Activated CD4-positive, alpha-beta T cell treated with anti-CD3 and anti-CD28 coated beads, Interleukin-2, amount 10 ng/mL, durations not matched to agents 7 days and 5 days (primary cell): Measurements from ENCODE around the gene IGFBP5. TPM values are rescaled to one million over a fixed set of nuclear protein-coding genes. Genes with fewer than 3 reads are reported as not detected.

ENCODE experiments used
- CTCF ChIA-PET: fragments of 350-600 bp; sonication (Branson Sonifier 250); formaldehyde crosslinking; loops from one replicate; lab custom pipeline; 2021; ENCODE audit warnings: antibody characterized with exemption; lab: Charles Lee
- POLR2A ChIA-PET: fragments of 350-600 bp; sonication (Branson Sonifier 250); formaldehyde crosslinking; loops from one replicate; lab custom pipeline; 2021; ENCODE audit warnings: antibody characterized with exemption; lab: Charles Lee
- DNase-seq: peaks from one replicate; pipeline ENCODE4 v3.0.0-alpha.2; 2020
- H3K27ac Mint-ChIP-seq: one replicate; pipeline ENCODE4 v1.8.0; 2021; ENCODE audit warnings: mild to moderate bottlenecking, moderate library complexity, mixed read lengths
- H3K27me3 Mint-ChIP-seq: one replicate; pipeline ENCODE4 v1.8.0; 2021; ENCODE audit warnings: mixed read lengths
- H3K36me3 Mint-ChIP-seq: one replicate; pipeline ENCODE4 v1.8.0; 2021; ENCODE audit warnings: low read depth, mixed read lengths
- H3K4me1 Mint-ChIP-seq: one replicate; pipeline ENCODE4 v1.8.0; 2021; ENCODE audit warnings: mixed read lengths
- H3K4me3 Mint-ChIP-seq: one replicate; pipeline ENCODE4 v1.8.0; 2021; ENCODE audit warnings: mild to moderate bottlenecking, moderate library complexity, mixed read lengths
- H3K9me3 Mint-ChIP-seq: one replicate; pipeline ENCODE4 v1.8.0; 2021; ENCODE audit warnings: mixed read lengths
- total RNA-seq, 2 experiments: library from RNA; stranded (reverse); gene quantifications; one replicate each; pipeline ENCODE4 v1.2.3, GENCODE V29; 2021

Gene IGFBP5
- total RNA-seq, 2 experiments from 2014 or later = not detected

DNA sequence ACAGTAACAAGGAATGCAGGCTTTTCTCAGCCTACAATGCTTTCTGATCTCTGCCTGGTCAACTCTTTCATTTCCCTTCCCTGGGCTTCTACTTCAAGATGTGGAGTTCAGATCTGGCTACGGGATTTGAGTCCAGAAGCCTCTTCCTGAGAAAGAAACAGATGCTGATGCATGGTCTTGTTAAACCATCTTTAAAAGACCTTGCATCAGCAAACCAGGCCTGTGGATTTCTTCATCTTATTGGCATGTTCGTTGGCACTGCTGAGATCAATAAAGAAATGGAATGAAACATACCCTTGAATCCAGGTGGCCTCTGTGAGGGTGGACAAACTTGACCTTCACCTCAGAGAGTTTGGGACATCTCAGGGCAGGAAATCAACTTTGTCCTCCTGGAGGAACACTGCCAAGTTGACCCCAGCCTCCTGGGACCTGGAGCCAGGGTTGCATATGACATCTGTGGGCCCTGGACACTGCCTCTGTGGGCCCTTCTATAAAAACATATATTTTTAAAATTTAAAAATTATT lies 40.8 kb downstream of the IGFBP5 start:
- Mint-ChIP-seq H3K27me3 (peaks cover 4% of the 10 kb centered on the region), H3K27ac (no peak overlapping the region), H3K4me3 (no peak overlapping the region), H3K36me3 (no peaks in the 10 kb centered on the region), H3K9me3 (no peaks in the 10 kb centered on the region), H3K4me1 (peaks cover 6% of the 10 kb centered on the region)
- DNase-seq = no peak
- ChIA-PET CTCF (interaction anchor here (1.7 kb wide), 1 partner anchor 9 kb away, joined by 4 read pairs; no protein-coding TSS in a partner anchor), POLR2A (no interaction called here)

DNA sequence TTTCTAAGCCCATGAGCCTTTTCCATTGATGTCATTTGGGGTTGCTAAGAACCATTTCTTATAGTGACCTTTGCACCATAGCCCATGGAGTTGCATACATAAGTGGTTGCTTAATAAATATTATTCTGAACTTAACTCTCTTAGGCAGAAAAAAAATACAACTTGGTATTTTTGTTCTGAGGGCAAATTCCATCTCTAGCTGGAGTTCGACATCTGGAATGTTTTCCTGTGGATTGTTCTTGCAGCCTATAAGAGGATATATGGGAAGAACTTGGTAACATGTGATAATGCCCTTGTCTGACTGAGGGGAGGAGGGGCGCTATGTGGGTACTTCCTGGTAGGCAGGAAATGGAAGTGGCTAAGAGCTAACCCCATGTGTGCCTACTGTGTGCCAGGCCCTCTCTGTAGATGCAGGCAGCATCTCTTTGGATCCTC lies 41.4 kb downstream of the IGFBP5 start:
- Mint-ChIP-seq H3K27me3 (peaks cover 4% of the 10 kb centered on the region), H3K4me3 (no peak overlapping the region), H3K36me3 (no peaks in the 10 kb centered on the region), H3K9me3 (no peaks in the 10 kb centered on the region), H3K4me1 (peaks cover 6% of the 10 kb centered on the region), H3K27ac (no peak overlapping the region)
- CTCF ChIA-PET = interaction anchor here (1.7 kb wide), 1 partner anchor 9 kb away, joined by 4 read pairs; no protein-coding TSS in a partner anchor
- POLR2A ChIA-PET = no interaction called here
- no peak for DNase-seq

DNA sequence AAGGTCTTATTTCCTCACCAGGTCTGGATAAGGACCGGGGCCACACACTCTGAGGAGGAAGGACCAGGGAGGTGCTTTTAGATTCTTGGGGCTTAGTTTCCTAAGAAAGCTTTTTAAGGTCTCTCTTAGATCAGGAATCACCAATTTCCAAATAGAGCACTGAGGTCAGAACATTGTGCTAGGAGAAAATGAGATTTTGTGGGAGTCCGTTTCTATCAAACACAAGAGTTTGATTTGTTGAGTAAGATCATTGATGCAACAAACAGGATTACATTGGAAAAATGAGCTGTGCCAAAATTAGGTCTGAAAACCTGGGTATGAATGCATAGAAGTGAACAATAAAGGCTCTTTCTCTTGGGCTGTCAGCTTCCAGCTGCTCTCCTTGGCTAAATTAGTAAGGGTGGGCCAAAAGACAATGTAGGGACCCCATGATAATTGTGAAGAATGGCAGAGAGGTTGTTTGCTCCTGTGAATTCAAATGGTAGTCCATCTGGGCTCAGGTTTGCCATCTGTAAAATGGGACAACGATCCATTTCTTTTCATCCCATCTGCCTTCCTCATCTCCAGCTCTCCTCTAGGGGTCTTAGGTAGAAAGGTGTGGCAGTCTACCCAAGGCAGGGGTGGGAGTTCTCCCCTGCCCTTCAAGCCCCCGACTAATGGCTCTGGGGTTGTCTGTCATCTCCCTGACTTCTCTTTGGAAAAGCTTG lies 42.1 kb downstream of the IGFBP5 start:
- Mint-ChIP-seq H3K4me1 (peaks cover 6% of the 10 kb centered on the region), H3K9me3 (no peaks in the 10 kb centered on the region), H3K36me3 (no peaks in the 10 kb centered on the region), H3K27ac (no peak overlapping the region), H3K27me3 (peaks cover 4% of the 10 kb centered on the region), H3K4me3 (no peak overlapping the region)
- ChIA-PET CTCF (interaction anchor here (1.7 kb wide), 1 partner anchor 10 kb away, joined by 4 read pairs; no protein-coding TSS in a partner anchor), POLR2A (no interaction called here)
- no peak for DNase-seq

DNA sequence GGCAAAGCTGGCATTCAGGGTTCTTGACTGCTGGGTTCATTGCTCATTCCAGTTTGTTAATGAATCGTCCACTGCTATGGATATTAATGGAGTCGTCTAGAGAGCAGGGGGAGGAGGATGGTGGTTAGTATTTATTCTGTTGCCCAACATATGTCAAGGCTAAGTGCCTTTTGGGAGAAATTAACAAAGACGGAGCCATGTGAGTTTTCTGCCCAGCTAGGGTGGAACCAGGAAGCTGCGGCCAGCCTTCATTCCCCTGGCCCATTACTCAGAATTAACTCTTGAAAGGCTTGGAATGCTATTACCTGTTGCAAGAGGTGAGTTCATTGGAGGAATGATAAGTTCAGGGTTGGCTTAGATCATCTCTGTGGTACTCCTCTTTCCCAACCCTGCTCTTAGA lies 42.8 kb downstream of the IGFBP5 start:
- ChIA-PET POLR2A (interaction anchor here (0.6 kb wide), 1 partner anchor 154 kb away, joined by 3 read pairs; the partner anchor contains the start of gene RPL37A), CTCF (no interaction called here)
- no peaks in the 10 kb centered on the region for H3K36me3 Mint-ChIP-seq
- peaks cover 6% of the 10 kb centered on the region for H3K4me1 Mint-ChIP-seq
- H3K27ac Mint-ChIP-seq = no peak overlapping the region
- H3K4me3 Mint-ChIP-seq = no peak overlapping the region
- H3K9me3 Mint-ChIP-seq = no peaks in the 10 kb centered on the region
- peaks cover 4% of the 10 kb centered on the region for H3K27me3 Mint-ChIP-seq
- no peak for DNase-seq

DNA sequence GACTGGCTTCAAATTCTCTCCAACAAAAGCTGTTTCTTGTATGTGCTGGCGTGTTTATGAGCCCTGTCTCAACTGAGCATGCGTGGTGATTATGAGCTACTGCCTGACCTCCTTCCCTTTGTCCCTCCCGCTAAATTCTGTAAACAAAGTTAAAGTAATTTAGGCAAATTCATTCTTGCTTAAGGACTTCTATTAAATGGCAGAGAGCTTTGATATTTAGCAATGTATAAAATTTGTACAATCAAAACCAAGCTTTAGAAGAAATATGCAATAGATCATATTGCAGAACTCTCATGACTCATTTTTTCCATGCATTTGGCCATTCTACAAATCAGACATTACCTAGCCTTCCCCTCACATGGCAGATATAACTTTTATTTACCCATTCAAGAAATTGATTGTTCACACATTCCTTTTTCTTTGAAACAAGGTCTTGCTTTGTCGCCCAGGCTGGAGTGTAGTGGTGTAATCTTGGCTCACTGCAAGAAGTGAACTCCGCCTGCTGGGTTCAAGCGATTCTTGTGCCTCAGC lies 43.9 kb downstream of the IGFBP5 start:
- peaks cover under 1% of the 10 kb centered on the region for H3K9me3 Mint-ChIP-seq
- no peaks in the 10 kb centered on the region for H3K36me3 Mint-ChIP-seq
- H3K27ac Mint-ChIP-seq = no peak overlapping the region
- H3K4me3 Mint-ChIP-seq = no peak overlapping the region
- ChIA-PET CTCF (interaction anchor here (1.4 kb wide), 1 partner anchor 134 kb away, joined by 4 read pairs; no protein-coding TSS in a partner anchor), POLR2A (no interaction called here)
- peaks cover 4% of the 10 kb centered on the region for H3K27me3 Mint-ChIP-seq
- peaks cover 6% of the 10 kb centered on the region for H3K4me1 Mint-ChIP-seq
- DNase-seq = no peak

DNA sequence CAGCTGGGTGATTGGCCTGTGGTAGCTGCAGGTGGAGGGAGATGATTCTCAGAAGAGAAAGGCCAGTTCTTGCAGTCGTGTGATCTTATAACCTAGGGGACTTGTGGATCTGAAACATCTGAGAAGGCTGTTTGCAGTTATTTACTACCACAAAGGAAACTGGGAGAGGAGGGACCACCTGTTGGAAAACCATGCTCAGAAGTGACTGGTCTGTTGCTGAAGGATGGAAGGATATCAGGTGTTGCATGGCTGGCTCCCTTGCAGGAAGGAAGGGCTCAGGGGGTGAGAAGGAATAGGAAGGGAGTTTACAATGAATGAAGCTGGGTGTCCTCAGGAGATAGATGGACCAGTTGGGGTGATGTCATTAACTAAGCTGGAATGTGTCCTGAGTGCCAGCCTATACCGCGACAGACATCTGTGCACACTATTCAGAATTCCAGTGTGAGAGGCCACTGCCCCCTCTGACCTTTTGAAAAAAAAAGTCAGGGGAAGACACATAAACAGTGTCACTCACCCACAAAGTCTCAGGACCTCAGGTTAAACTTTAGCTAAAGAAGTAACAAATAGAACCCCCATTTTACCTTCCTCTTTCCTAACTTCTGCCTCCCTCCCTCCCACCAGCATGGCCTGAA lies 44.6 kb downstream of the IGFBP5 start:
- POLR2A ChIA-PET = no interaction called here
- no peak overlapping the region for H3K4me3 Mint-ChIP-seq
- H3K9me3 Mint-ChIP-seq = peaks cover 6% of the 10 kb centered on the region
- H3K27ac Mint-ChIP-seq = no peak overlapping the region
- H3K27me3 Mint-ChIP-seq = peaks cover 6% of the 10 kb centered on the region
- H3K4me1 Mint-ChIP-seq = peaks cover 6% of the 10 kb centered on the region
- CTCF ChIA-PET = interaction anchor here (1.4 kb wide), 1 partner anchor 133 kb away, joined by 4 read pairs; no protein-coding TSS in a partner anchor
- DNase-seq = no peak
- no peaks in the 10 kb centered on the region for H3K36me3 Mint-ChIP-seq

DNA sequence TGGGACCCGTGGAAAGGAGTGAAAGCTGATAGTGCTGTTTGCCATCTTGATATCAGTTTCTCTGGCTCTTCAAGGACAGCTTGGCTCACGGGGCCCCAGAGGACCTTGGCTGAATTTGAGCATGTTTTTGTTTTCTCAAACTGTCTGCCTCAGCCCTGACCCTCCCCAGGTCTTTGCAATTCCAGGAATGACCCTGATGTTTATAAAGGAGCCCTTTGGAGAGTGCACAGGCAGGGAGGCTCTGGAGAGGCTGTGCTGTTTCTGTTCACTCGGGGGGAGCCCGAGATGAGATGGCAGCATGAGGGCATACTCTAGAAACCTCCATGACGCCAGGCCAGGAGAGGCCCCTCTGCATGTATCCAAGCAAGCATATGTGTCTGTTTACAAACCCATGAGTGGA lies 45.8 kb downstream of the IGFBP5 start:
- peaks cover 6% of the 10 kb centered on the region for H3K27me3 Mint-ChIP-seq
- no peak for DNase-seq
- no peak overlapping the region for H3K27ac Mint-ChIP-seq
- ChIA-PET CTCF (no interaction called here), POLR2A (no interaction called here)
- H3K9me3 Mint-ChIP-seq = peaks cover 6% of the 10 kb centered on the region
- no peak overlapping the region for H3K4me3 Mint-ChIP-seq
- no peaks in the 10 kb centered on the region for H3K36me3 Mint-ChIP-seq
- peaks cover 8% of the 10 kb centered on the region for H3K4me1 Mint-ChIP-seq

DNA sequence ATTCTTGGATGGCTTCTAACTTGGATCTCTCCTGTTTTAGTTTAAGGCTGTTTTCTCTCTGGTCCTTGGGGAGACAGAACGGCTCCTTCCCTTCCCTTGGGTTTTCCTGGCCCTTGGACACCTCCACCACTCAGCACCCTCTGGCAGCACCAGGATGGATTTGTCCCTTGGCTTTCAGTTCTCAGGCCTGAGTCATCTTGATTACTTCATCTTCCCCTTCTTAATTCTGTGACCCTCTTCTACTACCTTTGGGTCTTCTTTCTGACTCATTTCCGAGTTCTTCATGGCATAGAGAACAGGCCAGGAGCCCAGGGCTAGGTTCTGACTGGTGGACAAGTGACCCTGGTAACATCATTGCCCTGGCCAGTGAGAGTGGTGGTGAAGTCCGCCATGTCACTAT lies 47.2 kb downstream of the IGFBP5 start:
- H3K4me3 Mint-ChIP-seq = no peak overlapping the region
- H3K27ac Mint-ChIP-seq = no peak overlapping the region
- H3K27me3 Mint-ChIP-seq = peaks cover 6% of the 10 kb centered on the region
- peaks cover 6% of the 10 kb centered on the region for H3K9me3 Mint-ChIP-seq
- H3K4me1 Mint-ChIP-seq = peaks cover 7% of the 10 kb centered on the region
- no peak for DNase-seq
- CTCF ChIA-PET = interaction anchor here (1.5 kb wide), 1 partner anchor 8 kb away, joined by 3 read pairs; no protein-coding TSS in a partner anchor
- POLR2A ChIA-PET = no interaction called here
- no peaks in the 10 kb centered on the region for H3K36me3 Mint-ChIP-seq

DNA sequence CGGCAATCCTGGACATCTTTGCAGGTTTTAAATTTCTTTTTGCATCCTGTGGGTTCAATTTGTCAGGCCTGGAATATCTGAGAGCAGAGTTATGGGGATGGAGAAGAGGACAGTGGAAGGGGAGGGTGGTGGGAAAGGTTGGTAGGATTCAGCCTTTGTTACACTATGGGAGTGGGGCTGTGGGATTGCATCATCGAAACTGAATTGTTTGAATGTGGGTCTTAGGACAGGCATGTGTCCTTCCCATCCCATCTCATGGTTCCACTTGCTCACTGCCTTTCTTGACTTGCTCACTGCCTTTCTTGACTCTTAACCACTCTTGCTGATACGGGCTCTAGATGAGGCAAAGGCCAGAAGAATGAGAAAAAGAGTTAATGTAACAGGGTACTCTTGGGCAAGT lies 49.2 kb downstream of the IGFBP5 start:
- DNase-seq = no peak
- CTCF ChIA-PET = interaction anchor here (1.0 kb wide), 1 partner anchor 18 kb away, joined by 3 read pairs; no protein-coding TSS in a partner anchor

DNA sequence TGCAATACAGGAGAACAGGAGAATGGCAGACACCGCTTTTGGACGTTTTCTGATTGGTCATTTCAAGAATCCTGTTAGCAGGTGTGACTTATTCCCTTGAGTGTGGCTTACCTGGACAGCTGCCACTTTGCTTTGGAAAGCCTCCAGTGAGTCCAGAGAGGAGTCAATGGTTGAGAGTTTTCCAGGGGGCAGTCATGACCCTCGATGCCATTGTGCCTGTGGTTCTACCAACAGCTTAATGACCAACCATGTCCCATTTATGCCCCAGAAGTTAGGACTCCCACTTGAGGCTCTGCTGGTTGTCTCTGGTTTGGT lies 49.8 kb downstream of the IGFBP5 start:
- H3K9me3 Mint-ChIP-seq = peaks cover 6% of the 10 kb centered on the region
- ChIA-PET CTCF (interaction anchor here (1.0 to 1.6 kb wide), 2 partner anchors 18 to 45 kb away, joined by 3 read pairs; no protein-coding TSS in a partner anchor), POLR2A (no interaction called here)
- H3K4me3 Mint-ChIP-seq = no peak overlapping the region
- H3K36me3 Mint-ChIP-seq = no peaks in the 10 kb centered on the region
- peaks cover 5% of the 10 kb centered on the region for H3K27me3 Mint-ChIP-seq
- peaks cover 7% of the 10 kb centered on the region for H3K4me1 Mint-ChIP-seq
- no peak overlapping the region for H3K27ac Mint-ChIP-seq
- no peak for DNase-seq

More for the DNA sequence above, 49.2 kb downstream of the IGFBP5 start:
- Mint-ChIP-seq H3K36me3 (no peaks in the 10 kb centered on the region), H3K4me3 (no peak overlapping the region), H3K27me3 (peaks cover 6% of the 10 kb centered on the region), H3K9me3 (peaks cover 6% of the 10 kb centered on the region), H3K4me1 (peaks cover 7% of the 10 kb centered on the region), H3K27ac (no peak overlapping the region)
- POLR2A ChIA-PET = no interaction called here

DNA sequence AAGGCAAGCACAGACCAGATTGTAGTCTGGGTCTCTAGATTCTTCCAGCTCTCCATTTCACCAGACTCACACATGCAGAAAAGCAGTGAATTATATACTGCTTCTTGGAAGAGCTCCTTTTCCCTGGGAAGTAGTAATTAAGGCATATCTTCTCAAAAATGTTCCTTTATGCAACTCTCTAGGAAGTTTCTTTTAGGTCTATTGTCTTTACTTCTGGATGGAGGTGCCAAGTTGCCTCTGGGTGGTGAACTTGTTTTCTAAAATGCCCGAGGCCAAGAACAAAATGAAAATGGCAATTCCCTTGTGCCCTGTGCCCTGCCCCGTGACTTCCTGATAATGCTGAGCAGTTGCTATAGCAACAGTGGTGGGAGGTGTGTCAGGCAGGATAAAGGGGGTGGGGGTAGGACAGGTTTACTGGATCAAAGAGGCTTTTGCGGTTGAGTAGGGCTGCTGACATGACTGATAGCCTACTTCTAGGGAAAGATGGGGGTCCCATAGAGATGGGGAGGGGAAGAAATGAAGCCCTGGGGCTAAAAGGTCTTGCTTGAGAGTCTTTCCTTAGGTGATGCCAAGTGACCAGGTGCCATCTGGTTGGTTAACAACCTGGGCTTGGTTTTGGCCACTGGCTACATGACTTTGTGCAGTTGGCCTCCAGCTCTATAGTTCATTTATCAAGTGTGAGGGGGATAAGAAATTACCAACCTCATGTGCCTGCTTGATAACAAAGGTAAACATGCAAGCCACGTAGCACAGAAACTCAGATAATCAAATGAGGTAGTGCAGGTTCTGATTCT lies 50.3 kb downstream of the IGFBP5 start:
- no peak overlapping the region for H3K4me3 Mint-ChIP-seq
- no peak overlapping the region for H3K27ac Mint-ChIP-seq
- H3K9me3 Mint-ChIP-seq = peaks cover 6% of the 10 kb centered on the region
- no peak for DNase-seq
- peaks cover 4% of the 10 kb centered on the region for H3K27me3 Mint-ChIP-seq
- peaks cover 7% of the 10 kb centered on the region for H3K4me1 Mint-ChIP-seq
- H3K36me3 Mint-ChIP-seq = no peaks in the 10 kb centered on the region
- POLR2A ChIA-PET = no interaction called here
- CTCF ChIA-PET = interaction anchor here (0.7 to 1.6 kb wide), 5 partner anchors 17 to 69 kb away, joined by 3 to 4 read pairs (median 3); no protein-coding TSS in a partner anchor

DNA sequence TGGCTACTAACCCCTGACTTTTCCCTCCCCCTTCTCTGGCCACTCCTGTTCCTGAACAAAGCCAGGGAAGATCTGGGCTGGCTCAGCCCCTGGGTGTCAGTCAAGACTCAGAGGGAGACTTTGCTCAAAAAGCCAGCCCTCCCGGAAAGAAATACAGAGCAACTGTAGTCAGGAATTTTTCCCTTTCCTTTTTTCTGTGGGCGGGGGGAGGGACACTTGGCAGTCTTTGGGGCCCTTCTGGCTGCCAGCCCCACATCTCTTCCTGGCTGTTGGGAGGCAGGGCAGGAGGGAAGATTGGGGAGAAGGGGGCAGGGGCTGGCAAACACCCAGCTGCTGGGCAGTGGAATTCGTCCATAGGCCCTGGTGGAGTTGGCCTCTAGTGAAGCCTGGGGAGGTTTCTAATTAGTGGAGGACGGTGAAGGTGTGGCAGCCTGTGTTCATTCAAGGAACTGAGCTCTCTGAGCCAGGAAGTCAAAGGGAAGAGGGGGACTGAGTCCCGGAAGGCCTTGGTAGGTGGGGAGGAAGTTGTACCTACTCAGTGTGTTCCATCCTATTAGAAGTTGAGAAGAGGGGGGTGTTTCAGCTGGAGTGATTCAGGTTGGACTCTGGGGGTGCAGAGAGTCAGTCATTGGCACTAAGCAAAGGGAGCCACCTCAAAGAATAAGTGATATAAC lies 51.2 kb downstream of the IGFBP5 start:
- Mint-ChIP-seq H3K27me3 (peaks cover 8% of the 10 kb centered on the region), H3K36me3 (no peaks in the 10 kb centered on the region), H3K27ac (peak overlapping the region; percentile 54), H3K9me3 (peaks cover 6% of the 10 kb centered on the region), H3K4me3 (no peak overlapping the region), H3K4me1 (peaks cover 7% of the 10 kb centered on the region)
- POLR2A ChIA-PET = no interaction called here
- CTCF ChIA-PET = interaction anchor here (0.6 to 1.6 kb wide), 5 partner anchors 22 to 68 kb away, joined by 3 to 4 read pairs (median 3); no protein-coding TSS in a partner anchor
- no peak for DNase-seq
